CD4-positive, alpha-beta T cell treated with Interleukin-15 for 4 hours (primary cell): Measurements from ENCODE around the gene TNNI2.
A peak's percentile ranks its signal among the peaks of the same experiment; 100 is the strongest.
"Not testable (repeated sequence)": the region's sequence is repeated elsewhere in the genome, so short reads cannot be mapped to it uniquely, and the experiment has no call there.

Source experiments
- DNase-seq: peaks from one replicate; pipeline ENCODE4 v3.0.0-alpha.2; 2020; ENCODE audit warnings: low spot score

Gene TNNI2

GRCh38 chr11:1875093-1875850 is 36.5 kb downstream of the TNNI2 start:
- no peak for DNase-seq

GRCh38 chr11:1875851-1876301 is 37.1 kb downstream of the TNNI2 start:
- DNase-seq, result not testable (repeated sequence)

- DNase-seq, result no peak
Measured at GRCh38 chr11:1876361-1877063, 37.7 kb downstream of the TNNI2 start.

- DNase-seq, result no peak
Measured at GRCh38 chr11:1877211-1878136, 38.7 kb downstream of the TNNI2 start.

GRCh38 chr11:1878137-1879031 is 39.6 kb downstream of the TNNI2 start:
- DNase-seq, result no peak

GRCh38 chr11:1879342-1879940 is 40.7 kb downstream of the TNNI2 start:
- DNase-seq, result no peak

GRCh38 chr11:1879941-1880720 is 41.4 kb downstream of the TNNI2 start:
- DNase-seq, result no peak

GRCh38 chr11:1880746-1881441 is 42.1 kb downstream of the TNNI2 start:
- no peak for DNase-seq

GRCh38 chr11:1881442-1882264 is 42.9 kb downstream of the TNNI2 start:
- DNase-seq, result no peak

- peak; percentile 72 for DNase-seq
Measured at GRCh38 chr11:1882265-1883238, 43.8 kb downstream of the TNNI2 start.

GRCh38 chr11:1883346-1884302 is 44.8 kb downstream of the TNNI2 start:
- no peak for DNase-seq

- DNase-seq, result no peak
Measured at GRCh38 chr11:1884303-1884700, 45.5 kb downstream of the TNNI2 start.

GRCh38 chr11:1886551-1886950 is 47.8 kb downstream of the TNNI2 start:
- not testable (repeated sequence) for DNase-seq

GRCh38 chr11:1887451-1888346 is 48.9 kb downstream of the TNNI2 start:
- DNase-seq, result no peak

- DNase-seq, result no peak
Measured at GRCh38 chr11:1888347-1888753, 49.6 kb downstream of the TNNI2 start.
